Skeletal muscle satellite cell (primary cell): Measurements from ENCODE around the gene UBE2Z.
A peak's percentile ranks its signal among the peaks of the same experiment; 100 is the strongest.

ENCODE experiments used
- H3K27me3 ChIP-seq: 2 replicates; pipeline ENCODE4 v1.7.0; 2013; ENCODE audit warnings: low read length; ENCODE audit not compliant: control insufficient read depth, insufficient read depth
- H3K36me3 ChIP-seq: 2 replicates; pipeline ENCODE4 v1.7.0; 2013; ENCODE audit warnings: mild to moderate bottlenecking, control low read depth, low read length; ENCODE audit not compliant: insufficient read depth
- H3K4me1 ChIP-seq: 2 replicates; pipeline ENCODE4 v1.7.0; 2013; ENCODE audit warnings: low read length; ENCODE audit not compliant: control insufficient read depth, insufficient read depth
- H3K4me2 ChIP-seq: 2 replicates; pipeline ENCODE4 v1.7.0; 2013; ENCODE audit warnings: mild to moderate bottlenecking, low read length
- H3K4me3 ChIP-seq: 2 replicates; pipeline ENCODE4 v1.7.0; 2013; ENCODE audit warnings: low read length
- H3K9ac ChIP-seq: 2 replicates; pipeline ENCODE4 v1.7.0; 2013; ENCODE audit warnings: mild to moderate bottlenecking, low read depth, low read length, moderate library complexity
- H3K9me3 ChIP-seq: replicated peaks from 2 replicates; pipeline ENCODE4 v1.7.0; 2013; ENCODE audit warnings: mild to moderate bottlenecking, control low read depth, low read length

Gene UBE2Z

GRCh38 chr17:48878920-48879898, 29.0 kb upstream of the UBE2Z start:
- no peaks in the 10 kb centered on the region for H3K27me3 ChIP-seq
- H3K9me3 ChIP-seq: no peaks in the 10 kb centered on the region
- H3K4me2 ChIP-seq: no peak overlapping the region
- H3K36me3 ChIP-seq: no peaks in the 10 kb centered on the region
- H3K9ac ChIP-seq: no peak overlapping the region
- H3K4me3 ChIP-seq: no peak overlapping the region
- H3K4me1 ChIP-seq: no peaks in the 10 kb centered on the region

GRCh38 chr17:48882272-48882671, 25.9 kb upstream of the UBE2Z start:
- no peak overlapping the region for H3K9ac ChIP-seq
- H3K4me3 ChIP-seq: no peak overlapping the region
- no peaks in the 10 kb centered on the region for H3K4me1 ChIP-seq

DNA sequence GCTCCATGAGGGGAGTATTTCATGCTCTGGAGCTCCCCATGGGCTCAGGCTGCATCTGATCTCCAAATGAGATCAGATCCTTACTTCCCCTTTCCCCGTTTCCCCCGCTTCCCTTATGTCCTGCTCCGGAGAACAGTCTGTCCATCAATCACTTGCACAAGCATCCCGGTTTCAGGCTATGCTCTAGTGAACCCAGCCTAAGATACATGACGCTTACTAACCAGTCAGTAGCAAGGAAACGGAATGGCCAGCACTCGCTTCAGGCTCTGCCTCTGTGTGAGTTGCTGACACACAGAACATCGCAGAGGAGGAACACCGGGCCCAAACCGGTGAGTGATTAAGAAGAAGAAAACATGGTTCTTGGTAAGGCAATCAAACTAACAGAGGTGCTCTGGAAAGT, 25.0 kb upstream of the UBE2Z start:
- no peak overlapping the region for H3K4me2 ChIP-seq
- H3K9me3 ChIP-seq: no peaks in the 10 kb centered on the region
- H3K36me3 ChIP-seq: no peaks in the 10 kb centered on the region
- H3K4me1 ChIP-seq: no peaks in the 10 kb centered on the region
- H3K9ac ChIP-seq: no peak overlapping the region
- H3K4me3 ChIP-seq: no peak overlapping the region
- no peaks in the 10 kb centered on the region for H3K27me3 ChIP-seq

More at GRCh38 chr17:48882272-48882671, 25.9 kb upstream of the UBE2Z start:
- Histone ChIP-seq H3K4me2 (no peak overlapping the region), H3K9me3 (no peaks in the 10 kb centered on the region), H3K27me3 (no peaks in the 10 kb centered on the region), H3K36me3 (no peaks in the 10 kb centered on the region)

- H3K4me2 ChIP-seq: no peak overlapping the region
- no peak overlapping the region for H3K9ac ChIP-seq
- H3K36me3 ChIP-seq: peaks cover 6% of the 10 kb centered on the region
- H3K4me1 ChIP-seq: peaks cover 5% of the 10 kb centered on the region
- no peak overlapping the region for H3K4me3 ChIP-seq
- no peaks in the 10 kb centered on the region for H3K9me3 ChIP-seq
- H3K27me3 ChIP-seq: no peaks in the 10 kb centered on the region
Observed at GRCh38 chr17:48890086-48890485, 18.1 kb upstream of the UBE2Z start.

DNA sequence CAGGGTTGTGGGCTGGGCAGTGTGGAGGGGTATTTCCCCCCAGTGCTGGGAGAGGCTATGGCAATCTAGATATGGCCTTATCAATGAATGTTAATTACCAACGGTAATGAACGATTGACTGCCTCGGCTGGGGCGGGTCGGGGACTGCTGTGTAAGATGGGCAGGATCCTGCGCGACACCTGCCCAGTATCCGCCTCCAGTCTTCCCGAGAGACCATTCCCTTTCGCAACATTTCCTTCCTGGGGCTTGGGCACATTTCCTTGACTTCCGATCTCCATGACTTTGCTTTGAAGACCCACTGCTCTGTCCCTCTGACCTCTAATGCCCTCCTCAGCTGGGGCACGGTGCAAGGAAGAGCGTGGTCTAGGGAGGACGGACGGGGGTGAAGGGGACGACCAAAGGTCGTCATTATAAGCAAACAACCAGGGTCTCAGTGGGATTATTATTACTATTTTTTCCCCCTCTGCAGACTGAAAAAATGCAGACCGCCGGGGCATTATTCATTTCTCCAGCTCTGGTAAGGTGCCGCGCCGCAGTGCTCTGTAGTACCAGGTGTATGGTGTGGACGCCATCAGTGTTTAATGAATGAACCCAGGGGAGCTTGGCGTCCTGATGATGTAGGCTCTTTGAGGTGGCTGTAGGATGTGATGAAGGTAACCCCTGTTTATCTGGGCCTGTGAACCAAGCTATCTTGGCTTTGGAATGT, 15.1 kb upstream of the UBE2Z start:
- peaks cover 10% of the 10 kb centered on the region for H3K4me1 ChIP-seq
- H3K27me3 ChIP-seq: no peaks in the 10 kb centered on the region
- peaks cover 24% of the 10 kb centered on the region for H3K36me3 ChIP-seq
- no peaks in the 10 kb centered on the region for H3K9me3 ChIP-seq
- H3K4me2 ChIP-seq: peak overlapping the region; percentile 87
- peak overlapping the region; percentile 87 for H3K9ac ChIP-seq
- peak overlapping the region; percentile 88 for H3K4me3 ChIP-seq

DNA sequence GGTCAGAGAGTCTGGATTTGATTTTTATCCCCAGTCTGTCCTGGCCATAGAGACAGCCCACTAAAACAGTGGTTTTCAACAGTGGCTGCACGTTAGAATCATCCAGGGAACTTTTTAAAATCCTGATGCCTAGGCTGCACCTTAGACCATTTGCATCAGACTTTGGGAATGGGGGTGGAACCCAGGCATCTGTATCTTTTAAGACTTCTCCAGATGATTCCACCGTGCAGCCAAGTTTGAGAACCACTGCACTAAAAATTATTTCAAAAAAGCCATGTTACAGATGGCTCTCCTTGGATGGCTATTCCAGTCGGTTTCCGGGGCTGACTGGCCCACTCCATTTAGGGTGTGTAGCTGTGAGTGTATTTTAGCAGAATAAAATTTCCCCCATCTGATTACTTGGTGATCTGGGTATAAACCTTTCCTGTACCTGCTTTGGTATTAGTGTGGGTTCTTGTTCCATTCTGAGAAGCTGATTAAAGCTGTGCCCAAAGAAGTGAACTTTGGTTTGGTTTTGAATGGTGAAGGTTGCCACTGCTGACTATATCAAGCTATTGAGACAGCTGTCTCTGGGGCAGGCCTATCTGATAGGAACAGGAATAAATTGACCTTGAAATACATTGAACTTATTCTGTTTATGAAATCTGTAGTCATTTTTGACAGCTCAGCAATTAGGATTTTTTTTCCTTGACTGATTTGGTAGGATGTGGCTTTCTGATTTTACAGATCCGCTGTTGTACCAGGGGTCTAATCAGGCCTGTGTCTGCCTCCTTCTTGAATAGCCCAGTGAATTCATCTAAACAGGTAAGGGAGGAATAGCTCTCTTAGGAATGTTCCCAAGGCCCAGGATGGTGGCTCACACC, 14.3 kb upstream of the UBE2Z start:
- Histone ChIP-seq H3K4me3 (peak overlapping the region; percentile 88), H3K9ac (peak overlapping the region; percentile 87), H3K4me2 (peak overlapping the region; percentile 87), H3K9me3 (no peaks in the 10 kb centered on the region), H3K4me1 (peaks cover 10% of the 10 kb centered on the region), H3K27me3 (no peaks in the 10 kb centered on the region), H3K36me3 (peaks cover 29% of the 10 kb centered on the region)

DNA sequence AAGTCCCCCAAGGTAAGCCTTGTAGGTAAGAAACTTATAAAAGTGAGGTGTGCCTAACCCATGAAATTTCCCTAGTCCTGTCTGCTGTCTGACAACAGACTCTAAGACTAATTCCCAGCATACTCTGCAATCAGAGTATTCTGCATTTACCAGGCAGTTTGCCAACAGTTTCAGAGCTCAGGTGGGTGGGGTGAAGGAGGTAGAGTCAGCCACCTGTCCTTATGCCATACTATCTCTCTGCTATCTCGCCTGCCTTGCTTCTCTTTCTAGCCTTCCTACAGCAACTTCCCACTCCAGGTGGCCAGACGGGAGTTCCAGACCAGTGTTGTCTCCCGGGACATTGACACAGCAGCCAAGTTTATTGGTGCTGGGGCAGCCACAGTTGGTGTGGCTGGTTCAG, 13.3 kb upstream of the UBE2Z start:
- Histone ChIP-seq H3K27me3 (no peaks in the 10 kb centered on the region), H3K9me3 (no peaks in the 10 kb centered on the region), H3K4me3 (no peak overlapping the region)

GRCh38 chr17:48901241-48901640, 7.0 kb upstream of the UBE2Z start:
- no peak overlapping the region for H3K4me2 ChIP-seq
- peaks cover 14% of the 10 kb centered on the region for H3K4me1 ChIP-seq
- no peaks in the 10 kb centered on the region for H3K27me3 ChIP-seq
- H3K4me3 ChIP-seq: no peak overlapping the region
- no peak overlapping the region for H3K9ac ChIP-seq
- no peaks in the 10 kb centered on the region for H3K9me3 ChIP-seq
- peaks cover 14% of the 10 kb centered on the region for H3K36me3 ChIP-seq

More for the DNA sequence above, 13.3 kb upstream of the UBE2Z start:
- Histone ChIP-seq H3K4me1 (peaks cover 15% of the 10 kb centered on the region), H3K9ac (no peak overlapping the region), H3K36me3 (peaks cover 29% of the 10 kb centered on the region), H3K4me2 (no peak overlapping the region)

GRCh38 chr17:48903401-48903800, 4.8 kb upstream of the UBE2Z start:
- Histone ChIP-seq H3K9me3 (no peaks in the 10 kb centered on the region), H3K4me2 (no peak overlapping the region), H3K36me3 (peaks cover 1% of the 10 kb centered on the region), H3K27me3 (no peaks in the 10 kb centered on the region), H3K4me3 (no peak overlapping the region), H3K4me1 (peaks cover 13% of the 10 kb centered on the region), H3K9ac (no peak overlapping the region)

DNA sequence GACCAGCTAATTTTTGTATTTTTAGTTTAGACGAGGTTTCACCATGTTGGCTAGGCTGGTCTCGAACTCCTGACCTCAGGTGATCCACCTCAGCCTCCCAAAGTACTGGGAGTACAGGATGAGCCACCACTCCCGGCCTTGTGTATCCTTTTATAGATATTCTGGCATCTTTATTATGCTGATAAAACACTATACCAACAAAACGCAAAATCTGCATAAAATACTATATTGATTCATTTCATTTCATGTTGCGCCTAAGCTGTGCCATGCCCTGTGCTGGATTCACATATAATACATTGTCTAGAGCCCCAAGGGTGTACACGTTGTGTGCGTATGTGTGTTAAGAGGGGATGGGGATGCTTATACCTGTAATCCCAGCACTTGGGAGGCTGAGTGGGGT, 3.8 kb upstream of the UBE2Z start:
- Histone ChIP-seq H3K4me1 (peaks cover 12% of the 10 kb centered on the region), H3K4me2 (no peak overlapping the region), H3K9me3 (no peaks in the 10 kb centered on the region), H3K27me3 (no peaks in the 10 kb centered on the region), H3K9ac (no peak overlapping the region), H3K4me3 (no peak overlapping the region), H3K36me3 (no peaks in the 10 kb centered on the region)

GRCh38 chr17:48905987-48906515, 2.2 kb upstream of the UBE2Z start:
- H3K4me2 ChIP-seq: no peak overlapping the region
- H3K9ac ChIP-seq: no peak overlapping the region
- no peaks in the 10 kb centered on the region for H3K9me3 ChIP-seq
- peaks cover 11% of the 10 kb centered on the region for H3K36me3 ChIP-seq
- H3K27me3 ChIP-seq: no peaks in the 10 kb centered on the region
- no peak overlapping the region for H3K4me3 ChIP-seq
- peaks cover 20% of the 10 kb centered on the region for H3K4me1 ChIP-seq
